HepG2 (cell line): ENCODE data around the gene HSCB. TPM values are rescaled to one million over a fixed set of nuclear protein-coding genes. Genes with fewer than 3 reads are reported as not detected.

ENCODE experiments used
- ATAD3A ChIP-seq: sonication (generic); formaldehyde crosslinking; IDR thresholded peaks from 2 replicates; pipeline ENCODE4 v1.4.0; 2020; ENCODE audit warnings: missing genetic modification reagents
- HNF1A ChIP-seq, 2 experiments: sonication (generic) in 1 of 2; formaldehyde crosslinking in 1 of 2; IDR thresholded peaks; 2 replicates each; pipeline versions ENCODE4 v1.4.0 to v1.6.1; 2016 to 2020; ENCODE audit warnings: borderline replicate concordance in 1 of 2, low read depth in 1 of 2, mild to moderate bottlenecking in 1 of 2, missing genetic modification reagents in 1 of 2
- HNRNPLL ChIP-seq: fragments of 200-400 bp; formaldehyde crosslinking; IDR thresholded peaks from 2 replicates; pipeline ENCODE4 v1.6.1; 2017; ENCODE audit warnings: mild to moderate bottlenecking, low read depth, low read length; ENCODE audit not compliant: poor library complexity, severe bottlenecking
- KDM5A ChIP-seq: fragments of 200-600 bp; sonication (generic); IDR thresholded peaks from 2 replicates; pipeline ENCODE4 v1.7.0; 2018; ENCODE audit warnings: antibody characterized with exemption, mild to moderate bottlenecking, low read length, borderline replicate concordance
- NCOA1 ChIP-seq: sonication (generic); formaldehyde crosslinking; IDR thresholded peaks from 2 replicates; pipeline ENCODE4 v1.9.0; 2021; ENCODE audit warnings: missing genetic modification reagents
- NFKBIZ ChIP-seq: IDR thresholded peaks from 2 replicates; pipeline ENCODE4 v1.6.1; 2018; ENCODE audit warnings: missing genetic modification reagents, missing compliant biosample characterization
- NFRKB ChIP-seq: fragments of 450-650 bp; IDR thresholded peaks from 2 replicates; pipeline ENCODE4 v1.6.1; 2017
- PHF5A ChIP-seq: IDR thresholded peaks from one replicate; pipeline ENCODE4 v1.6.1; 2018; ENCODE audit warnings: low read depth, missing genetic modification reagents; ENCODE audit not compliant: unreplicated experiment
- RFX5 ChIP-seq: IDR thresholded peaks from 2 replicates; pipeline ENCODE4 v1.6.1; 2011; ENCODE audit warnings: low read depth, low read length, improper control_type of control experiment
- SKIL ChIP-seq: sonication (generic); formaldehyde crosslinking; IDR thresholded peaks from 2 replicates; pipeline ENCODE4 v1.8.0; 2022; ENCODE audit warnings: missing genetic modification reagents, mild to moderate bottlenecking, moderate library complexity, borderline replicate concordance
- SMC3 ChIP-seq: IDR thresholded peaks from 2 replicates; pipeline ENCODE4 v1.6.1; 2011; ENCODE audit warnings: low read length, improper control_type of control experiment
- STAG1 ChIP-seq: sonication (generic); formaldehyde crosslinking; IDR thresholded peaks from 2 replicates; pipeline ENCODE4 v1.4.0; 2020; ENCODE audit warnings: missing genetic modification reagents
- ZNF337 ChIP-seq: sonication (generic); formaldehyde crosslinking; IDR thresholded peaks from 2 replicates; pipeline ENCODE4 v1.5.1; 2020; ENCODE audit warnings: missing genetic modification reagents, low read depth, mild to moderate bottlenecking, borderline replicate concordance
- ZNF44 ChIP-seq: sonication (generic); formaldehyde crosslinking; IDR thresholded peaks from 2 replicates; pipeline ENCODE4 v1.5.1; 2020; ENCODE audit warnings: mild to moderate bottlenecking, missing genetic modification reagents
- ZNF530 ChIP-seq: sonication (generic); formaldehyde crosslinking; IDR thresholded peaks from 2 replicates; pipeline ENCODE4 v1.5.0; 2020; ENCODE audit warnings: low read depth, mild to moderate bottlenecking, missing genetic modification reagents
- ZNF703 ChIP-seq: sonication (generic); formaldehyde crosslinking; IDR thresholded peaks from 2 replicates; pipeline ENCODE4 v1.5.1; 2020; ENCODE audit warnings: missing genetic modification reagents, mild to moderate bottlenecking, moderate library complexity, borderline replicate concordance
- ZNF746 ChIP-seq: sonication (generic); formaldehyde crosslinking; IDR thresholded peaks from 2 replicates; pipeline ENCODE4 v1.8.0; 2022; ENCODE audit warnings: mild to moderate bottlenecking, missing genetic modification reagents
- polyA plus RNA-seq, 8 experiments: library from polyadenylated mRNA; depleted of rRNA in 3 of 8; stranded (reverse) in 7 of 8; unstranded in 1 of 8; fragments of >200 nt; fragmentation: Illumina TruSeq in 4 of 8; extraction: Trizol in 4 of 8; gene quantifications; 2 replicates each; pipeline versions ENCODE4 v1.2.1 to v1.2.3, GENCODE V29; 2011 to 2016; ENCODE audit warnings: low read depth in 4 of 8, missing spikeins in 1 of 8, mixed read lengths in 1 of 8; ENCODE audit not compliant: insufficient read depth in 1 of 8
- total RNA-seq, 5 experiments: library from RNA; depleted of rRNA; stranded (reverse); fragments of >200 nt; fragmentation: Illumina TruSeq; extraction: Trizol; gene quantifications; 2 replicates each; pipeline ENCODE4 v1.2.3, GENCODE V29; 2016; ENCODE audit warnings: low read depth in 1 of 5
- TF ChIP-seq, protein P1 (sequence below): sonication (generic); formaldehyde crosslinking; IDR thresholded peaks from 2 replicates; pipeline ENCODE4 v1.5.1; 2020; ENCODE audit warnings: mild to moderate bottlenecking, missing genetic modification reagents, borderline replicate concordance

The HSCB gene
- total and polyA plus RNA-seq, 2 of the 13 experiments (the other 11 are each of a cell fraction or from before 2014, with no cell fraction given): 15.4 to 20.9 TPM

GRCh38 chr22:28802595-28803123, 60.8 kb downstream of the HSCB start (continued):
- TF ChIP-seq ZNF337 (CRISPR knock-in tag) (no peak), RFX5 (no peak), ZNF530 (CRISPR knock-in tag) (no peak), KDM5A (peak; percentile 42; the same call in 1 of the 2 replicates), ATAD3A (CRISPR knock-in tag) (no peak), SKIL (no peak), ZNF746 (CRISPR knock-in tag) (no peak), NFKBIZ (CRISPR knock-in tag) (no peak), HNF1A (IDR thresholded peaks at IDR 0.05; ENCODE audit: low read depth) (no peak), HNF1A (CRISPR knock-in tag; IDR thresholded peaks at IDR 0.05; ENCODE audit: borderline replicate concordance) (no peak), SMC3 (peak; percentile 63), STAG1 (CRISPR knock-in tag) (peak; percentile 41), ZNF703 (CRISPR knock-in tag) (no peak), HNRNPLL (no peak), PHF5A (CRISPR knock-in tag) (no peak), NCOA1 (CRISPR knock-in tag) (no peak), NFRKB (no peak), ZNF44 (CRISPR knock-in tag) (no peak)
- TF ChIP-seq, protein P1, sequence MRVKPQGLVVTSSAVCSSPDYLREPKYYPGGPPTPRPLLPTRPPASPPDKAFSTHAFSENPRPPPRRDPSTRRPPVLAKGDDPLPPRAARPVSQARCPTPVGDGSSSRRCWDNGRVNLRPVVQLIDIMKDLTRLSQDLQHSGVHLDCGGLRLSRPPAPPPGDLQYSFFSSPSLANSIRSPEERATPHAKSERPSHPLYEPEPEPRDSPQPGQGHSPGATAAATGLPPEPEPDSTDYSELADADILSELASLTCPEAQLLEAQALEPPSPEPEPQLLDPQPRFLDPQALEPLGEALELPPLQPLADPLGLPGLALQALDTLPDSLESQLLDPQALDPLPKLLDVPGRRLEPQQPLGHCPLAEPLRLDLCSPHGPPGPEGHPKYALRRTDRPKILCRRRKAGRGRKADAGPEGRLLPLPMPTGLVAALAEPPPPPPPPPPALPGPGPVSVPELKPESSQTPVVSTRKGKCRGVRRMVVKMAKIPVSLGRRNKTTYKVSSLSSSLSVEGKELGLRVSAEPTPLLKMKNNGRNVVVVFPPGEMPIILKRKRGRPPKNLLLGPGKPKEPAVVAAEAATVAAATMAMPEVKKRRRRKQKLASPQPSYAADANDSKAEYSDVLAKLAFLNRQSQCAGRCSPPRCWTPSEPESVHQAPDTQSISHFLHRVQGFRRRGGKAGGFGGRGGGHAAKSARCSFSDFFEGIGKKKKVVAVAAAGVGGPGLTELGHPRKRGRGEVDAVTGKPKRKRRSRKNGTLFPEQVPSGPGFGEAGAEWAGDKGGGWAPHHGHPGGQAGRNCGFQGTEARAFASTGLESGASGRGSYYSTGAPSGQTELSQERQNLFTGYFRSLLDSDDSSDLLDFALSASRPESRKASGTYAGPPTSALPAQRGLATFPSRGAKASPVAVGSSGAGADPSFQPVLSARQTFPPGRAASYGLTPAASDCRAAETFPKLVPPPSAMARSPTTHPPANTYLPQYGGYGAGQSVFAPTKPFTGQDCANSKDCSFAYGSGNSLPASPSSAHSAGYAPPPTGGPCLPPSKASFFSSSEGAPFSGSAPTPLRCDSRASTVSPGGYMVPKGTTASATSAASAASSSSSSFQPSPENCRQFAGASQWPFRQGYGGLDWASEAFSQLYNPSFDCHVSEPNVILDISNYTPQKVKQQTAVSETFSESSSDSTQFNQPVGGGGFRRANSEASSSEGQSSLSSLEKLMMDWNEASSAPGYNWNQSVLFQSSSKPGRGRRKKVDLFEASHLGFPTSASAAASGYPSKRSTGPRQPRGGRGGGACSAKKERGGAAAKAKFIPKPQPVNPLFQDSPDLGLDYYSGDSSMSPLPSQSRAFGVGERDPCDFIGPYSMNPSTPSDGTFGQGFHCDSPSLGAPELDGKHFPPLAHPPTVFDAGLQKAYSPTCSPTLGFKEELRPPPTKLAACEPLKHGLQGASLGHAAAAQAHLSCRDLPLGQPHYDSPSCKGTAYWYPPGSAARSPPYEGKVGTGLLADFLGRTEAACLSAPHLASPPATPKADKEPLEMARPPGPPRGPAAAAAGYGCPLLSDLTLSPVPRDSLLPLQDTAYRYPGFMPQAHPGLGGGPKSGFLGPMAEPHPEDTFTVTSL: no peak
